Measurements from ENCODE around the gene CALD1.

DNA sequence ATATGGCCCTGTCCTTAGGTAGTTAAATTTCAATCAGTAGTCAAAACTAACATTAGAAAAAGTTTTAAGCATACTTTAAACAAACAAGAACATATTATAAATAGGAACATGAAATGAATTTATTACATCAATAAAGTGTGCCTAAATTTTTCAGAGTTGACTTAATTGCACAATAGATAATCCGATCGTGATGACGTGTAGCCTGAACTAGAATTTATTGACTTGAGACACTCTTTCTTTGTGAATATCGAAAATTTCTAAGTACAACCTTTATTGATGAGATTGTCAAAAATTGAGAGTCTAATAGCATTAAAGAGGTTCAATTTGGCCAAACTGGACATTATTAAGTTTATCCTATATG, 56.0 kb downstream of the CALD1 start:
- TF ChIP-seq POLR2A (IDR thresholded peaks at IDR 0.05; ENCODE audit: low read length) (no peak), MAZ (IDR thresholded peaks at IDR 0.05; ENCODE audit: borderline replicate concordance, low read depth, low read length) (no peak)
- TF ChIP-seq, protein P1, sequence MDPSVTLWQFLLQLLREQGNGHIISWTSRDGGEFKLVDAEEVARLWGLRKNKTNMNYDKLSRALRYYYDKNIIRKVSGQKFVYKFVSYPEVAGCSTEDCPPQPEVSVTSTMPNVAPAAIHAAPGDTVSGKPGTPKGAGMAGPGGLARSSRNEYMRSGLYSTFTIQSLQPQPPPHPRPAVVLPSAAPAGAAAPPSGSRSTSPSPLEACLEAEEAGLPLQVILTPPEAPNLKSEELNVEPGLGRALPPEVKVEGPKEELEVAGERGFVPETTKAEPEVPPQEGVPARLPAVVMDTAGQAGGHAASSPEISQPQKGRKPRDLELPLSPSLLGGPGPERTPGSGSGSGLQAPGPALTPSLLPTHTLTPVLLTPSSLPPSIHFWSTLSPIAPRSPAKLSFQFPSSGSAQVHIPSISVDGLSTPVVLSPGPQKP (IDR thresholded peaks at IDR 0.05; ENCODE audit: low read depth, low read length), result no peak
- TF ChIP-seq, protein P2, sequence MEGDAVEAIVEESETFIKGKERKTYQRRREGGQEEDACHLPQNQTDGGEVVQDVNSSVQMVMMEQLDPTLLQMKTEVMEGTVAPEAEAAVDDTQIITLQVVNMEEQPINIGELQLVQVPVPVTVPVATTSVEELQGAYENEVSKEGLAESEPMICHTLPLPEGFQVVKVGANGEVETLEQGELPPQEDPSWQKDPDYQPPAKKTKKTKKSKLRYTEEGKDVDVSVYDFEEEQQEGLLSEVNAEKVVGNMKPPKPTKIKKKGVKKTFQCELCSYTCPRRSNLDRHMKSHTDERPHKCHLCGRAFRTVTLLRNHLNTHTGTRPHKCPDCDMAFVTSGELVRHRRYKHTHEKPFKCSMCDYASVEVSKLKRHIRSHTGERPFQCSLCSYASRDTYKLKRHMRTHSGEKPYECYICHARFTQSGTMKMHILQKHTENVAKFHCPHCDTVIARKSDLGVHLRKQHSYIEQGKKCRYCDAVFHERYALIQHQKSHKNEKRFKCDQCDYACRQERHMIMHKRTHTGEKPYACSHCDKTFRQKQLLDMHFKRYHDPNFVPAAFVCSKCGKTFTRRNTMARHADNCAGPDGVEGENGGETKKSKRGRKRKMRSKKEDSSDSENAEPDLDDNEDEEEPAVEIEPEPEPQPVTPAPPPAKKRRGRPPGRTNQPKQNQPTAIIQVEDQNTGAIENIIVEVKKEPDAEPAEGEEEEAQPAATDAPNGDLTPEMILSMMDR (IDR thresholded peaks at IDR 0.05), result no peak
- TF ChIP-seq, protein P3, sequence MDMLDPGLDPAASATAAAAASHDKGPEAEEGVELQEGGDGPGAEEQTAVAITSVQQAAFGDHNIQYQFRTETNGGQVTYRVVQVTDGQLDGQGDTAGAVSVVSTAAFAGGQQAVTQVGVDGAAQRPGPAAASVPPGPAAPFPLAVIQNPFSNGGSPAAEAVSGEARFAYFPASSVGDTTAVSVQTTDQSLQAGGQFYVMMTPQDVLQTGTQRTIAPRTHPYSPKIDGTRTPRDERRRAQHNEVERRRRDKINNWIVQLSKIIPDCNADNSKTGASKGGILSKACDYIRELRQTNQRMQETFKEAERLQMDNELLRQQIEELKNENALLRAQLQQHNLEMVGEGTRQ (IDR thresholded peaks at IDR 0.05), result no peak
- TF ChIP-seq, protein P4, sequence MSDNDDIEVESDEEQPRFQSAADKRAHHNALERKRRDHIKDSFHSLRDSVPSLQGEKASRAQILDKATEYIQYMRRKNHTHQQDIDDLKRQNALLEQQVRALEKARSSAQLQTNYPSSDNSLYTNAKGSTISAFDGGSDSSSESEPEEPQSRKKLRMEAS (IDR thresholded peaks at IDR 0.05), result no peak
- TF ChIP-seq, protein P5, sequence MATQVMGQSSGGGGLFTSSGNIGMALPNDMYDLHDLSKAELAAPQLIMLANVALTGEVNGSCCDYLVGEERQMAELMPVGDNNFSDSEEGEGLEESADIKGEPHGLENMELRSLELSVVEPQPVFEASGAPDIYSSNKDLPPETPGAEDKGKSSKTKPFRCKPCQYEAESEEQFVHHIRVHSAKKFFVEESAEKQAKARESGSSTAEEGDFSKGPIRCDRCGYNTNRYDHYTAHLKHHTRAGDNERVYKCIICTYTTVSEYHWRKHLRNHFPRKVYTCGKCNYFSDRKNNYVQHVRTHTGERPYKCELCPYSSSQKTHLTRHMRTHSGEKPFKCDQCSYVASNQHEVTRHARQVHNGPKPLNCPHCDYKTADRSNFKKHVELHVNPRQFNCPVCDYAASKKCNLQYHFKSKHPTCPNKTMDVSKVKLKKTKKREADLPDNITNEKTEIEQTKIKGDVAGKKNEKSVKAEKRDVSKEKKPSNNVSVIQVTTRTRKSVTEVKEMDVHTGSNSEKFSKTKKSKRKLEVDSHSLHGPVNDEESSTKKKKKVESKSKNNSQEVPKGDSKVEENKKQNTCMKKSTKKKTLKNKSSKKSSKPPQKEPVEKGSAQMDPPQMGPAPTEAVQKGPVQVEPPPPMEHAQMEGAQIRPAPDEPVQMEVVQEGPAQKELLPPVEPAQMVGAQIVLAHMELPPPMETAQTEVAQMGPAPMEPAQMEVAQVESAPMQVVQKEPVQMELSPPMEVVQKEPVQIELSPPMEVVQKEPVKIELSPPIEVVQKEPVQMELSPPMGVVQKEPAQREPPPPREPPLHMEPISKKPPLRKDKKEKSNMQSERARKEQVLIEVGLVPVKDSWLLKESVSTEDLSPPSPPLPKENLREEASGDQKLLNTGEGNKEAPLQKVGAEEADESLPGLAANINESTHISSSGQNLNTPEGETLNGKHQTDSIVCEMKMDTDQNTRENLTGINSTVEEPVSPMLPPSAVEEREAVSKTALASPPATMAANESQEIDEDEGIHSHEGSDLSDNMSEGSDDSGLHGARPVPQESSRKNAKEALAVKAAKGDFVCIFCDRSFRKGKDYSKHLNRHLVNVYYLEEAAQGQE (IDR thresholded peaks at IDR 0.05), result no peak

Data from A549 (cell line).